Neural progenitor cell (in vitro differentiated cells): ENCODE data around the gene LASP1NB.

Experiments
- DNase-seq: peaks from one replicate; pipeline ENCODE4 v3.0.0-alpha.2; 2016; ENCODE audit warnings: low spot score
- H2AFZ ChIP-seq: fragments of 200-600 bp; sonication (generic); replicated peaks from 2 replicates; pipeline ENCODE4 v1.6.1; 2016; ENCODE audit warnings: antibody characterized with exemption
- H3F3A ChIP-seq: fragments of 200-600 bp; sonication (generic); 2 replicates; pipeline ENCODE4 v1.6.1; 2016; ENCODE audit warnings: antibody characterized with exemption, low read depth
- H3K27ac ChIP-seq: fragments of 200-600 bp; sonication (generic); 2 replicates; pipeline ENCODE4 v1.5.1; 2016; ENCODE audit warnings: mild to moderate bottlenecking
- H3K27me3 ChIP-seq: fragments of 200-600 bp; sonication (generic); 2 replicates; pipeline ENCODE4 v1.6.1; 2016; ENCODE audit warnings: mild to moderate bottlenecking, moderate library complexity
- H3K36me3 ChIP-seq: fragments of 200-600 bp; sonication (generic); 2 replicates; pipeline ENCODE4 v1.5.1; 2016
- H3K4me1 ChIP-seq: fragments of 200-600 bp; sonication (generic); 2 replicates; pipeline ENCODE4 v1.6.1; 2016; ENCODE audit warnings: mixed run types
- H3K4me2 ChIP-seq: fragments of 200-600 bp; sonication (generic); 2 replicates; pipeline ENCODE4 v1.6.1; 2016
- H3K4me3 ChIP-seq: fragments of 200-600 bp; sonication (generic); 2 replicates; pipeline ENCODE4 v1.5.1; 2016
- H3K79me2 ChIP-seq: fragments of 200-600 bp; sonication (generic); 2 replicates; pipeline ENCODE4 v1.6.1; 2016; ENCODE audit warnings: low read depth
- H3K9ac ChIP-seq: fragments of 200-600 bp; sonication (generic); 2 replicates; pipeline ENCODE4 v1.6.1; 2016
- H3K9me3 ChIP-seq: fragments of 200-600 bp; sonication (generic); 2 replicates; pipeline ENCODE4 v1.5.1; 2016; ENCODE audit warnings: low read depth
- H4K20me1 ChIP-seq: fragments of 200-600 bp; sonication (generic); 2 replicates; pipeline ENCODE4 v1.6.1; 2016; ENCODE audit warnings: low read depth
- H3K27ac Mint-ChIP-seq: 3 replicates; pipeline ENCODE4 v1.8.0; 2021; ENCODE audit warnings: mixed read lengths
- H3K27me3 Mint-ChIP-seq: 2 replicates; pipeline ENCODE4 v1.8.0; 2022; ENCODE audit warnings: low read depth, mild to moderate bottlenecking, inconsistent platforms, moderate library complexity, mixed read lengths; ENCODE audit not compliant: insufficient read depth
- H3K36me3 Mint-ChIP-seq: 3 replicates; pipeline ENCODE4 v1.8.0; 2021; ENCODE audit warnings: mixed read lengths
- H3K4me1 Mint-ChIP-seq: 3 replicates; pipeline ENCODE4 v1.8.0; 2021; ENCODE audit warnings: mixed read lengths
- H3K4me3 Mint-ChIP-seq: 3 replicates; pipeline ENCODE4 v1.8.0; 2021; ENCODE audit warnings: mild to moderate bottlenecking, moderate library complexity, mixed read lengths
- H3K9me3 Mint-ChIP-seq: 3 replicates; pipeline ENCODE4 v1.8.0; 2020; ENCODE audit warnings: mixed read lengths
- EZH2 ChIP-seq: fragments of 200-600 bp; sonication (generic); IDR thresholded peaks from 2 replicates; pipeline ENCODE4 v1.6.1; 2017; ENCODE audit warnings: antibody characterized with exemption, mild to moderate bottlenecking, moderate library complexity
- EZH2phosphoT487 ChIP-seq: fragments of 200-600 bp; sonication (generic); IDR thresholded peaks from 2 replicates; pipeline ENCODE4 v1.6.1; 2017; ENCODE audit warnings: antibody characterized with exemption
- TF ChIP-seq, protein P1 (sequence below): fragments of 200-600 bp; sonication (generic); IDR thresholded peaks from 2 replicates; pipeline ENCODE4 v1.5.1; 2017; ENCODE audit warnings: antibody characterized with exemption, mild to moderate bottlenecking

The LASP1NB gene

DNA sequence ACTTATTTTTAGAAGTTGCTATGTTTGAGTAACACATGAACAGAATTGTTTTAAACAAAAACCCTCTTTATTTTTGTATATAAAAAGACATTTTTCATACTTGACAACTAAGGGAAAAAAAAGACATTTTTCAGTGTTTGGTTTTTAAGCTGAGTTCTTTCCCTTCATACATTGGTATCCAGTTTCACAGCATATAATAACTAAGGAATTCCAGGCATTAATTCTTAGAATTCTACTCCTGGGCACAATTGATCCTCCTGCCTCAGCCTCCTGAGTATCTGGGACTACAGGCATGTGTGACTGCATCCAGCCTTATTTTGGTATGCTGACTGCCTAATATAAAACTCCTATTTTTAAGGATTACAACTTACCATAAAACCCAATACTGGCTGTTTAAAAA is 33.3 kb downstream of the LASP1NB start:
- Histone ChIP-seq H3K27ac (no peak overlapping the region), H3K36me3 (no peaks in the 10 kb centered on the region), H2AFZ (no peak overlapping the region), H3K79me2 (no peaks in the 10 kb centered on the region), H3K4me2 (no peak overlapping the region), H3F3A (no peaks in the 10 kb centered on the region), H3K4me3 (no peak overlapping the region), H3K9me3 (no peaks in the 10 kb centered on the region), H3K4me1 (no peaks in the 10 kb centered on the region), H3K27me3 (no peaks in the 10 kb centered on the region), H3K9ac (no peak overlapping the region), H4K20me1 (no peaks in the 10 kb centered on the region)
- no peaks in the 10 kb centered on the region for H3K4me1 Mint-ChIP-seq
- H3K27ac Mint-ChIP-seq, result no peak overlapping the region
- H3K36me3 Mint-ChIP-seq, result no peaks in the 10 kb centered on the region
- H3K9me3 Mint-ChIP-seq, result no peaks in the 10 kb centered on the region
- no peak for DNase-seq
- peaks cover 2% of the 10 kb centered on the region for H3K27me3 Mint-ChIP-seq
- no peak overlapping the region for H3K4me3 Mint-ChIP-seq
- TF ChIP-seq, protein P1, sequence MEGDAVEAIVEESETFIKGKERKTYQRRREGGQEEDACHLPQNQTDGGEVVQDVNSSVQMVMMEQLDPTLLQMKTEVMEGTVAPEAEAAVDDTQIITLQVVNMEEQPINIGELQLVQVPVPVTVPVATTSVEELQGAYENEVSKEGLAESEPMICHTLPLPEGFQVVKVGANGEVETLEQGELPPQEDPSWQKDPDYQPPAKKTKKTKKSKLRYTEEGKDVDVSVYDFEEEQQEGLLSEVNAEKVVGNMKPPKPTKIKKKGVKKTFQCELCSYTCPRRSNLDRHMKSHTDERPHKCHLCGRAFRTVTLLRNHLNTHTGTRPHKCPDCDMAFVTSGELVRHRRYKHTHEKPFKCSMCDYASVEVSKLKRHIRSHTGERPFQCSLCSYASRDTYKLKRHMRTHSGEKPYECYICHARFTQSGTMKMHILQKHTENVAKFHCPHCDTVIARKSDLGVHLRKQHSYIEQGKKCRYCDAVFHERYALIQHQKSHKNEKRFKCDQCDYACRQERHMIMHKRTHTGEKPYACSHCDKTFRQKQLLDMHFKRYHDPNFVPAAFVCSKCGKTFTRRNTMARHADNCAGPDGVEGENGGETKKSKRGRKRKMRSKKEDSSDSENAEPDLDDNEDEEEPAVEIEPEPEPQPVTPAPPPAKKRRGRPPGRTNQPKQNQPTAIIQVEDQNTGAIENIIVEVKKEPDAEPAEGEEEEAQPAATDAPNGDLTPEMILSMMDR, result no peak
- no peak for TF ChIP-seq EZH2phosphoT487
- TF ChIP-seq EZH2, result no peak

DNA sequence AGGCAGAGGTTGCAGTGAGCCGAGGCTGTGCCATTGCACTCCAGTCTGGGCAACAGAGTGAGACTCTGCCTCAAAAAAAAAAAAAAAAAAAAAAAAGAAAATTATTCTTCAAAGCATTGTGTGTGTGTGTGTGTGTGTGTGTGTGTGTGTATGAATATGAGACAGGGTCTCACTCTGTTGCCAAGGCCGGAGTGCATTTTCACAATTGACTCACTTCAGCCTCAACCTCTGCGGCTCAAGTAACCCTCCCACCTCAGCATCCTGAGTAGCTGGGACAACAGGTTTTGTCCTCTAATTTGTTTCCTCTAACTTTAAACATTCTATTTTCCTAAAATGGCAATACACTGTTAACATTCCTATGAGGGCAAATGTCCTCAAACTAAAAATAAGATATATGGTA is 34.1 kb downstream of the LASP1NB start:
- Histone ChIP-seq H2AFZ (no peak overlapping the region), H3K27ac (no peak overlapping the region), H3K27me3 (no peaks in the 10 kb centered on the region), H3K9me3 (no peaks in the 10 kb centered on the region), H3K9ac (no peak overlapping the region), H3K4me1 (no peaks in the 10 kb centered on the region), H3K79me2 (no peaks in the 10 kb centered on the region), H3K4me2 (no peak overlapping the region), H3K36me3 (no peaks in the 10 kb centered on the region), H4K20me1 (no peaks in the 10 kb centered on the region), H3K4me3 (no peak overlapping the region), H3F3A (no peaks in the 10 kb centered on the region)
- TF ChIP-seq, protein P1, result no peak
- no peak overlapping the region for H3K27ac Mint-ChIP-seq
- no peaks in the 10 kb centered on the region for H3K4me1 Mint-ChIP-seq
- H3K36me3 Mint-ChIP-seq, result no peaks in the 10 kb centered on the region
- peaks cover 2% of the 10 kb centered on the region for H3K27me3 Mint-ChIP-seq
- H3K9me3 Mint-ChIP-seq, result no peaks in the 10 kb centered on the region
- no peak overlapping the region for H3K4me3 Mint-ChIP-seq
- DNase-seq, result no peak

DNA sequence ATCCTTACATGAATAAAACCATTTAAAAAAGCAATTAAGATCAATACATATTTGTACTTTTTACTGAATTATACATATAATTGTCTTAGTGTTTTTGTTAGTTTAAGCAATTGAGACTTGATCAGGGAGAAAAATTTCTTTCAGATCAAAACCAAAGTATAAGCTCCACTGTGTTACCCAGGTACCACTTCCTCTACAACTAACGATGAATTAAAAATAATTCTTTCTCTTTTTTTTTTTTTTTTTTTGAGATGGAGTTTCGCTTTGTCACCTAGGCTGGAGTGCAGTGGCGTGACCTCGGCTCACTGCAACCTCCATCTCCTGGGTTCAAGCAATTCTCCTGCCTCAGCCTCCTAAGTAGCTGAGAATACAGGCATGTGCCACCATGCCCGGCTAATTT is 35.0 kb downstream of the LASP1NB start:
- Histone ChIP-seq H3K27me3 (no peaks in the 10 kb centered on the region), H3K4me3 (no peak overlapping the region), H3K9ac (no peak overlapping the region), H2AFZ (no peak overlapping the region), H3K79me2 (no peaks in the 10 kb centered on the region), H4K20me1 (no peaks in the 10 kb centered on the region), H3F3A (no peaks in the 10 kb centered on the region), H3K36me3 (no peaks in the 10 kb centered on the region), H3K4me2 (no peak overlapping the region), H3K4me1 (no peaks in the 10 kb centered on the region), H3K9me3 (no peaks in the 10 kb centered on the region), H3K27ac (no peak overlapping the region)
- H3K4me1 Mint-ChIP-seq, result no peaks in the 10 kb centered on the region
- H3K4me3 Mint-ChIP-seq, result no peak overlapping the region
- no peak for DNase-seq
- H3K27ac Mint-ChIP-seq, result no peak overlapping the region
- no peaks in the 10 kb centered on the region for H3K9me3 Mint-ChIP-seq
- peaks cover 2% of the 10 kb centered on the region for H3K27me3 Mint-ChIP-seq
- H3K36me3 Mint-ChIP-seq, result no peaks in the 10 kb centered on the region
- TF ChIP-seq EZH2 (no peak), EZH2phosphoT487 (no peak)
- TF ChIP-seq, protein P1, result no peak

DNA sequence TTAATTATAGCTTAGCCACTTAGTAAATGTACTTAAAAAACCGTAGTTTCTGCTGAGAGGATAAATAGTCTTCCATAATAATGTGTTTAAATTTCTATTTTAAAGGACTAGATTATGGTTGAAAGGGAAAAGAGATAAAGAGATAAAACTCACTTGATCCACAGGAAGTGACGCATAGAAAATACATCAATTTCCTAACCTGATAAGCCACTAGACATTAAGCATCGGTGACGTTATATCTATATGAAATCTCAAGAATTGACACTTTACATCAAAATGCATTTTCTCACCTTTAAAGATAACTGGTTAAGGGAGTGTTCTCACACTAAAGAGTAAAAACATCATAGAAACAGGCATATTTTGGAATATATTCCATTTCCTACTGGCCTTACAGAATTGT is 36.0 kb downstream of the LASP1NB start:
- Histone ChIP-seq H2AFZ (no peak overlapping the region), H3K4me3 (no peak overlapping the region)

More for the DNA sequence above, 36.0 kb downstream of the LASP1NB start:
- Histone ChIP-seq H3F3A (peaks cover 2% of the 10 kb centered on the region), H3K9ac (no peak overlapping the region), H4K20me1 (no peaks in the 10 kb centered on the region), H3K36me3 (no peaks in the 10 kb centered on the region), H3K4me2 (no peak overlapping the region), H3K79me2 (no peaks in the 10 kb centered on the region), H3K9me3 (no peaks in the 10 kb centered on the region), H3K4me1 (no peaks in the 10 kb centered on the region), H3K27me3 (no peaks in the 10 kb centered on the region), H3K27ac (no peak overlapping the region)
- TF ChIP-seq EZH2 (no peak), EZH2phosphoT487 (no peak)
- TF ChIP-seq, protein P1, result no peak
- peaks cover 2% of the 10 kb centered on the region for H3K27me3 Mint-ChIP-seq
- no peaks in the 10 kb centered on the region for H3K36me3 Mint-ChIP-seq
- no peaks in the 10 kb centered on the region for H3K4me1 Mint-ChIP-seq
- H3K9me3 Mint-ChIP-seq, result no peaks in the 10 kb centered on the region
- H3K27ac Mint-ChIP-seq, result no peak overlapping the region
- DNase-seq, result no peak
- no peak overlapping the region for H3K4me3 Mint-ChIP-seq
